Measurements from ENCODE around the gene PRXL2C. TPM values are rescaled to one million over a fixed set of nuclear protein-coding genes. Genes with fewer than 3 reads are reported as not detected.
"Not testable (repeated sequence)": the region's sequence is repeated elsewhere in the genome, so short reads cannot be mapped to it uniquely, and the experiment has no call there.

Gene PRXL2C
- total RNA-seq, 1 experiment from 2014 or later, result 35.4 TPM

- no peaks in the 10 kb centered on the region for H3K9me3 ChIP-seq
- CTCF ChIA-PET, result no interaction called here
- H3K4me1 ChIP-seq, result peaks cover 18% of the 10 kb centered on the region; the same call in 1 of the 2 replicates
- no peak for TF ChIP-seq CTCF (IDR thresholded peaks at IDR 0.05; ENCODE audit: insufficient read depth in 1 of 2, low read depth in 1 of 2, low read length in 1 of 2, severe bottlenecking in 1 of 2, unreplicated experiment in 1 of 2)
- Mint-ChIP-seq H3K9me3 (ENCODE audit: unreplicated experiment) (no peaks in the 10 kb centered on the region), H3K4me1 (ENCODE audit: low read depth, unreplicated experiment) (peaks cover 6% of the 10 kb centered on the region), H3K4me3 (ENCODE audit: unreplicated experiment) (no peak overlapping the region), H3K27ac (ENCODE audit: unreplicated experiment) (no peak overlapping the region), H3K27me3 (ENCODE audit: insufficient read depth, unreplicated experiment) (no peaks in the 10 kb centered on the region), H3K36me3 (ENCODE audit: insufficient read depth, unreplicated experiment) (peaks cover 32% of the 10 kb centered on the region)
- POLR2A ChIA-PET, result interaction anchor here (0.6 kb wide), 1 partner anchor 23 kb away, joined by 6 read pairs; no protein-coding TSS in a partner anchor
- DNase-seq, result no peak
- no TSS peak for BruUV-seq (replicated peaks)
- no peaks in the 10 kb centered on the region; the same call in none of the 2 replicates for H3K36me3 ChIP-seq (ENCODE audit: control insufficient read depth, insufficient read depth, low read length)
- no peaks in the 10 kb centered on the region for H3K27me3 ChIP-seq (replicated peaks; ENCODE audit: control insufficient read depth, insufficient read depth, low read length)
- no peak overlapping the region for H3K4me3 ChIP-seq (ENCODE audit: low read depth, low read length)
- intact Hi-C loops (cut with micrococcal nuclease; ENCODE audit: unreplicated experiment), result no loop called here
Measured at GRCh38 chr9:96641514-96641913, 13.6 kb downstream of the PRXL2C start.

GRCh38 chr9:96638606-96639364 lies 16.3 kb downstream of the PRXL2C start:
- Mint-ChIP-seq H3K9me3 (ENCODE audit: unreplicated experiment) (no peaks in the 10 kb centered on the region), H3K27me3 (ENCODE audit: insufficient read depth, unreplicated experiment) (no peaks in the 10 kb centered on the region), H3K4me1 (ENCODE audit: low read depth, unreplicated experiment) (peaks cover 12% of the 10 kb centered on the region), H3K27ac (ENCODE audit: unreplicated experiment) (no peak overlapping the region), H3K4me3 (ENCODE audit: unreplicated experiment) (no peak overlapping the region), H3K36me3 (ENCODE audit: insufficient read depth, unreplicated experiment) (peaks cover 7% of the 10 kb centered on the region)
- Histone ChIP-seq H3K9me3 (no peaks in the 10 kb centered on the region), H3K4me3 (ENCODE audit: low read depth, low read length) (no peak overlapping the region), H3K36me3 (ENCODE audit: control insufficient read depth, insufficient read depth, low read length) (no peaks in the 10 kb centered on the region), H3K27me3 (replicated peaks; ENCODE audit: control insufficient read depth, insufficient read depth, low read length) (no peaks in the 10 kb centered on the region), H3K4me1 (peaks cover 20% of the 10 kb centered on the region; the same call in 1 of the 2 replicates)
- no peak for TF ChIP-seq CTCF (IDR thresholded peaks at IDR 0.05; ENCODE audit: insufficient read depth in 1 of 2, low read depth in 1 of 2, low read length in 1 of 2, severe bottlenecking in 1 of 2, unreplicated experiment in 1 of 2)
- intact Hi-C loops (cut with micrococcal nuclease; ENCODE audit: unreplicated experiment), result no loop called here
- DNase-seq, result no peak
- ChIA-PET POLR2A (no interaction called here), CTCF (no interaction called here)
- no TSS peak for BruUV-seq (replicated peaks)

- Mint-ChIP-seq H3K27me3 (ENCODE audit: insufficient read depth, unreplicated experiment) (no peaks in the 10 kb centered on the region), H3K9me3 (ENCODE audit: unreplicated experiment) (no peaks in the 10 kb centered on the region), H3K4me1 (ENCODE audit: low read depth, unreplicated experiment) (peaks cover 14% of the 10 kb centered on the region), H3K4me3 (ENCODE audit: unreplicated experiment) (no peak overlapping the region), H3K36me3 (ENCODE audit: insufficient read depth, unreplicated experiment) (no peaks in the 10 kb centered on the region), H3K27ac (ENCODE audit: unreplicated experiment) (no peak overlapping the region)
- ChIA-PET CTCF (no interaction called here), POLR2A (no interaction called here)
- BruUV-seq (replicated peaks), result no TSS peak
- Histone ChIP-seq H3K9me3 (no peaks in the 10 kb centered on the region), H3K4me3 (ENCODE audit: low read depth, low read length) (no peak overlapping the region), H3K36me3 (ENCODE audit: control insufficient read depth, insufficient read depth, low read length) (no peaks in the 10 kb centered on the region), H3K4me1 (0 out of 2 replicates have a peak, but pooled peaks cover 5% of the 10 kb centered on the region), H3K27me3 (replicated peaks; ENCODE audit: control insufficient read depth, insufficient read depth, low read length) (no peaks in the 10 kb centered on the region)
- intact Hi-C loops (cut with micrococcal nuclease; ENCODE audit: unreplicated experiment), result no loop called here
- no peak for TF ChIP-seq CTCF (IDR thresholded peaks at IDR 0.05; ENCODE audit: insufficient read depth in 1 of 2, low read depth in 1 of 2, low read length in 1 of 2, severe bottlenecking in 1 of 2, unreplicated experiment in 1 of 2)
- DNase-seq, result no peak
Measured at GRCh38 chr9:96636368-96636767, 18.7 kb downstream of the PRXL2C start.

- H3K36me3 ChIP-seq (ENCODE audit: control insufficient read depth, insufficient read depth, low read length); H3K4me3 ChIP-seq (ENCODE audit: low read depth, low read length); H3K4me1 ChIP-seq; H3K36me3 Mint-ChIP-seq (ENCODE audit: insufficient read depth, unreplicated experiment); H3K27me3 ChIP-seq (replicated peaks; ENCODE audit: control insufficient read depth, insufficient read depth, low read length); CTCF ChIA-PET; intact Hi-C loops (cut with micrococcal nuclease; ENCODE audit: unreplicated experiment); H3K27me3 Mint-ChIP-seq (ENCODE audit: insufficient read depth, unreplicated experiment); DNase-seq; H3K4me3 Mint-ChIP-seq (ENCODE audit: unreplicated experiment); H3K9me3 Mint-ChIP-seq (ENCODE audit: unreplicated experiment); H3K9me3 ChIP-seq; POLR2A ChIA-PET; BruUV-seq (replicated peaks); H3K27ac Mint-ChIP-seq (ENCODE audit: unreplicated experiment): not testable (repeated sequence)
- H3K4me1 Mint-ChIP-seq (ENCODE audit: low read depth, unreplicated experiment), result peaks cover 14% of the 10 kb centered on the region
Measured at GRCh38 chr9:96633579-96633978, 21.5 kb downstream of the PRXL2C start.

All from Caco-2 (cell line).